ENCODE results near the gene PALLD.
"Not testable (repeated sequence)": the region's sequence is repeated elsewhere in the genome, so short reads cannot be mapped to it uniquely, and the experiment has no call there.

PALLD gene

DNA sequence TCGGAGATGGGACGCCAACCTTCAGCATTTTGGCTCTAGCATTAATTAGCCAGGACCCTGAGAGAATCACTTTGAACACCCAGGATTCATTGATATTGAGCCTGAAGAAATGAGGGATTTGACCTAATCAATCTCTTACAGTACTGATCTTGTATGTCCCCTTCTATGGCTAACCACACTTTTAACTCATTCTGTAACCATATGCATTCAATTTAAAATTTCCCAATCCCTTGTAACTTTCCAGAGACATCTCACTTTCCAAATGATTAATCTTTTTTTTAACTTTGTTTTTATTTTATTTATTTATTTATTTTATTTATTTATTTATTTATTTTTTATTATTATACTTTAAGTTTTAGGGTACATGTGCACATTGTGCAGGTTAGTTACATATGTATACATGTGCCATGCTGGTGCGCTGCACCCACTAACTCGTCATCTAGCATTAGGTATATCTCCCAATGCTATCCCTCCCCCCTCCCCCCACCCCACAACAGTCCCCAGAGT lies 205.8 kb downstream of the PALLD start:
- DNase-seq (ENCODE audit: low read depth, low spot score) = not testable (repeated sequence)

GRCh38 chr4:168705121-168705520 lies 208.3 kb downstream of the PALLD start:
- DNase-seq (ENCODE audit: low read depth, low spot score) = no peak

GRCh38 chr4:168707205-168707604 lies 210.4 kb downstream of the PALLD start:
- DNase-seq (ENCODE audit: low read depth, low spot score) = peak; percentile 70

GRCh38 chr4:168708108-168708507 lies 211.3 kb downstream of the PALLD start:
- no peak for DNase-seq (ENCODE audit: low read depth, low spot score)

GRCh38 chr4:168710353-168710946 lies 213.6 kb downstream of the PALLD start:
- DNase-seq (ENCODE audit: low read depth, low spot score) = peak; percentile 77

DNA sequence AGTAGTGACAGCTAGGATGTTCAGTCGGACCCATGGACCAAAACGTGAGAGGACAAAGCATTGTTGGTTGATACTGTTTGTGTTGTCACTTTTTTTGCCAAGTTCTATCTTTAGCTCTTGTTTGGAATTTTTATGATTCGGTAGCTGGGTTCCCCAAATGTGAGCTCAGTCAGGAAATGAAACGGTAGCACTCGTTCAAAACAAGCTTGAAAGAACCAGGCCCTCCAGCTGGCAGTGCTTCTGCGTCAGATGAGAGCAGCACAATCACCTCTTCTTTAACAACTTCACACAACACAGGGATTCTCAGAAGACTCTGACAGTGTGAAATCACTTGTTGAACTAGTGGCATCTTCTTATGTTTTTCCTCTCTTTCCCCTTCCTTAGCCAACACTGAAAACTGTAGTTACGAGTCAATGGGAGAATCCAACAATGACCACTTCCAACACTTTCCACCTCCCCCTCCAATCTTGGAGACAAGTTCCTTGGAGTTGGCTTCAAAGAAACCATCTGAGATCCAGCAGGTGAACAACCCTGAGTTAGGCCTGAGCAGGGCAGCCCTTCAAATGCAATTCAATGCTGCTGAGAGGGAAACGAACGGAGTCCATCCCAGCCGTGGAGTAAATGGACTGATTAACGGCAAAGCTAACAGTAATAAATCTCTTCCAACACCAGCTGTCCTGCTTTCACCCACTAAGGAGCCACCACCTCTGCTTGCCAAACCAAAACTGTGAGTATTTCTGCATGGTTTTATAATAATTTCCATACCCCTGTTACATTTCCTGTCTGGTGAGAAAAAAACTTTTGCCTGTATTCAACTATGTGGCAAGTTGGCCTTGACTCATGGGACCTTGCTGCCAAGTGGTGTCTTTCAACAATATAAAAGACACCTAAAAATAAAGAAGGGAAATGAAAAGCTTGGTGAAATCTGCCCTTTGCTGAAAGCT lies 214.6 kb downstream of the PALLD start:
- DNase-seq (ENCODE audit: low read depth, low spot score) = peak; percentile 66

DNA sequence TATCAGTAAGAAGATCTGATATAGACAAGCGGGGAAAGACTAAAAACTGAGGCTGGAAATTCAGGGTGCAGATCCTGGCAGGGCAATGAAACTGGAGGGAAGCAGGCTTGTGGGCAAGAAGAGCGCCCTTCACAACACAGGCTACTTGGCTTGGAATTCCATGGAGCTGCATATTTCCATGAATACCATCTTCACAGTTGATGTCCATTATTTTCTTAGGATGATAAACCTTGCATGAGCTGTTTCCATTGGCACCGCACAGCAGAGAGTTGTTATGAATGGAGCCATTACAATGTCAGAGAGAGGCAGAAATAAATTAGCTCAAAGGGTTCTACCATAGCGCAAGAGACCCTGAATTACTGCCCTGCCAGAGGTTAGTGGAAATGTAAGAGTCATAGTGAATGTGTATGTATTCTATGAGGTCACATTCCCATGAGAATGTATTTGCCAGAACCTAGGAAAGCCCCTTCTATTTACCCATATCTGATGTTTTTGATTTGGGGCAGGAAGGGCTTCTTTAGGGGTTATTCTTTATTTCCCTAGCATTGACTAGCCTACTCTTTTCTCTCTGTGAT lies 215.6 kb downstream of the PALLD start:
- peak; percentile 51 for DNase-seq (ENCODE audit: low read depth, low spot score)

DNA sequence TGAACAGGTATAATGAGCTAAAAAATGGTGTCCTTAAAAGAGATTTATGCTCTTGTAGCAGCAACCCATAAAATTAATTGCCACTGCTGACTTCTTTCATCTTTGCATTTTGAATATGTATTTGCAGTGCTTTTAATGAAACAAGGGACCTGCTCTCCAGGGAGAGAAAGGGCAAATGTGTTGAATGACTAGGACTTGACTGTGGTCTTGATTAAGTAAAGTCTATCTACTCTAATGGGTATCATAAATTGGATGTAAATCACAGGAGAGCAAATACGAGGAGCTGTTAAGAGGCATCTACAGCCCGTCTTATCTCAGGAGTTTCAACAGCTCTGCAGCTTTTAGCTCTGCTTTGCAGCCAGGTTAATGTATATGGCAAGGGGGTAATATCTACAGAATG lies 216.4 kb downstream of the PALLD start:
- no peak for DNase-seq (ENCODE audit: low read depth, low spot score)

DNA sequence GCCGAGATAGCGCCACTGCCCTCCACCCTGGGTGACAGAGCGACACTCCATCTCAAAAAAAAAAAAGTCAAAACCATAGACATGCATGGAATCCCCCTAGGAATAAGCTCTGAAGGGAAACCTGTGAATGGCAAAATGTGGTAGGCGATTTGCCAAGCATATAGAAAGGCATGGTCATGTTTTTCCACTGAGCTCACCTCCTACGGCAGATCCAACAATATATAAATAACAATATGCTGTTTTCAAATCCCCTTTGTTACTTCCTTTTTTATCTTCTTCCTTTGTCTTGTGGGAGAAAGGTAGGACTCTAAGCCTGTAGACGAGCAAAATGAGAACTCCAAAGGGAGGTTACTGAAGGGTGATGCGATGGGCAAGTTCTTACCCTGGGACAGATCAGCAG lies 219.0 kb downstream of the PALLD start:
- no peak for DNase-seq (ENCODE audit: low read depth, low spot score)

DNA sequence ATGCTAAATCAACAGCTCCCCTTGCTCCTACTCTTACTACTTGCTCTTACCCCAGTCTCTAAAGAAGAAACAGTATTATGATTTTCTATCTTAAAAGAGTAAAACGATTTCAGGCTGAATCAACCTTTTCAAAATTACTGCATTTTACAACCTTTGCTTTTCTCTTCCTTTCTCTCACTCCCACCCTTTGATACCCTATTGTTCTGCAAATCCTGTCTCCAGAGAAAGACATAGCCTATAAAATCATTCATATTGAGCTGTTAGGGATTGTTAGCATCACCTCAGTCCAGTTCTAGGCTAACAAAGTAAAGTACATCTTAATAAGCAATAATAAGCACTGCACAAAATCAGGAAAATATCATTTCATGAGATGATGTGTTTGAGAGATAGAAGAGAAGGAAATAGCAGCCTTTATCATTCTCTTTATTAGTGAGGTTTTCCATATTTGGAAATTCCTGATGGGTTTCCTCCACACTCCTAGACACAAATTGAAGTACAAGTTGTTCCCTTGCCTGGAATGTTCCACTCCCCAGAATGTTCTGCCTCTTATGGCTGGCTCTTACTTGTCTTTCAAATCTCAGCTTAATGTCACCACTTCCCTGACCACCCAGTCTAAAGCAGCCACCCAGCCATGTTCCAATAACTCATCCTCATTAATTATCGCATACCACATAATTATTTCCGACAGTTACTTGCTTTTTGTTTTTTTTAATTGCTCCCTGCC lies 219.7 kb downstream of the PALLD start:
- peak; percentile 55 for DNase-seq (ENCODE audit: low read depth, low spot score)

DNA sequence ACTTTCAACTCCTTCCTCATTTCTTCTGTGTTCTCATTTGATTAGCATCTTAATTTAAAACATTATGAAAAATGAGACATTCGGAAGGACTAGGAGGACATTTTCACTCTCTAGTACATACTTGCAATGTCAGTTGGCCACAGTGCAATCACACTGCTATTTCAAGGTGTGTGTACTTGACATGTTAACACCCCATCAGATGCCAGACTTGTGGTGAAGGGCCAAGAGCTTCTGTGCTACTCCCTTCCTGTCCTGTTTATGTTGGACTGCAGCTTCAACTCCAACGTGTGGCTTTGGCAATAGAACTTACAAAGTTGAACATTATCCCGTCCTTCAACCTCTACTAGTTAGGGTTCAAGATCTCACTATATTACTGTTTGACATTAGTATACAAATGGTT lies 221.0 kb downstream of the PALLD start:
- DNase-seq (ENCODE audit: low read depth, low spot score) = peak; percentile 78

DNA sequence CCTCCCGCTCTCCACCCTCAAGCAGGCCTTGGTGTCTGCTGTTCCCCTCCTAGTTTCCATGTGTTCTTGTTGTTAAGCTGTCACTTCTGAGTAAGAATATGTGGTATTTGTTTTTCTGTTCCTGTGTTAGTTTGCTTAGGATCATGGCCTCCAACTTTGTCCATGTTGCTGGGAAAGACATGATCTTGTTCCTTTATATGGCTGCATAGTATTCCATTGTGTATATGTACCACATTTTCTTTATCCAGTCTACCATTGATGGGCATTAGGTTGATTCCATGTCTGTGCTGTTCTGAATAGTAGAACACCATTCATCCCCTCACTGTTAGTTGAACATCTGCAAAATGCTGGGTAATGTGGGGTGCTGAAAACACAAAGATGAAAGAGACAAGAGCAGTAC lies 222.9 kb downstream of the PALLD start:
- DNase-seq (ENCODE audit: low read depth, low spot score) = no peak

DNA sequence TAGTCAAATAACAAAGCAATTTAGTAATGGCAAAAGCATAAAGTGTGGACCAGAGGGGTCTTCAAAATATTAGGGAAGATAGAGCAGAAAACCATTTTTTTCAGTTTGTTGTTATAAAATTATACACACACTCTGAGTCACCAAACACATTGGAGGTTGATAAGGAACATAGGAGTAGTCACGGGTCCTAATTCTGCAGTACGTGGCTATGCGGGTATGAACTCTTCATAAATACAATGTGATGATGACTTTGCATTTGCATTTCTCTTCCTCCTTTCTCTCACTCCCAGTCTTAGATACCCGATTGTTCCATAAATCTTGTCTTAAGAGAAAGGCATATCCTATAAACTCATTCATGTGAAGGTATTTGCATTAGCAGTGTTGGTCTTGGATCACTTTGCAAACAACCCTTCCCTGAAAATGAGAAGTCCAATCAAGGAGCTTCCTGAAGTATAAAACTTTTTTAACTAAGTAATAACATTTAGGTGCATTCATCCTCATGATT lies 223.6 kb downstream of the PALLD start:
- no peak for DNase-seq (ENCODE audit: low read depth, low spot score)

DNA sequence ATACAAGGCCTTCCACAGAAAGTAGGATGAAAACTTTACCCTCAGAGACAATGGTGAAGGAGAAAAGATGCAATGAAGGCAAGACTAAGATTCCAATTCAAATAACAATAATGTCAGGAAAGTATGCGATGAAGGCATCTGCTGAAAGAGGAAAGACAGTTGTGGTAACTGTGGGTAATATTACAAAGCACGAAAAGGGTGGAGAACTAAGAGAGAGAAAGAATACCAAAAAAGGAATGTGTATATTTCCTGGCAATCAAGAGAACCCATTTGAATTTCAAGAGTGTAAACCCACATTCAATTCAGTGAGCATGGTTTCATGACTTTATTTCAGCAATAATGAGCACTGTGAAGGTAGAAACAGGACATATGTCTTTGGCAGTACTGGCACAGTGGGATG lies 225.5 kb downstream of the PALLD start:
- DNase-seq (ENCODE audit: low read depth, low spot score) = peak; percentile 24

DNA sequence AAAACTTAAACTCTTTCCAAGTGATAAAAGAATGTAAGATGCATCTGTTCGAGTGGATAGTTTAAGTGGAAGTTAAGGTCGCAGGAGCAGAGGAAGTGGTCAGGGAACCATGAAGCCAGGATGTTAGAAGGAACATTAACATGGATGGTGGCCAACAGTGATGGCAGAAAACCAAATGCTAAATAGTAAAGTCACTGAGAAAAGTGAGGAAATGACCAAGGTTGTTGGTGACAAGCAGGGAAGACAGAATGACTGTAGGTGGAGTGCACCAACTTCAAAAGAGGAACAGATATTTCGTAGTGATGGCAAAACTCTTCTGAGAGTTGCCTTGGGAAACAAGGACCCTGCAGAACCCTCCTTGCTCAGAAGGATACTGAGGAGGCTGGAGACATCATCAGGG lies 226.2 kb downstream of the PALLD start:
- peak; percentile 65 for DNase-seq (ENCODE audit: low read depth, low spot score)

DNA sequence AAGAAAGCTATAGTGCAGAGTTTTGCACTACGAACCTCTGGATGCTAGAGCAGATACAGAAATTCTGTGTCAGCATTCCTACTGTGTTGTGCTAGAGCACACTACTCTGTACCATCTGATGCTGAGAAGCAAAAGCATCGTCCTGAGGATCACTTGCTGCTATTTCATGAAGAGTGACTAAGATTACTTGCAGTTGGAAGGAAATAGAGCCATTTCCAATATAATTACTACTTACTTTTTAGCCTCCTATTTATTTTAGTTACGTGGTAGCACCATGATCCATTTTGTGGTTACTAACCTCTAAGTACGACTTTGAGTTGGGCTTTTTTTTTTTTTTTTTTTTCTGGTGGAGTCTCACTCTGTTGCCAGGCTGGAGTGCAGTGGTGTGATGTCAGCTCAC lies 226.7 kb downstream of the PALLD start:
- DNase-seq (ENCODE audit: low read depth, low spot score) = peak; percentile 23

DNA sequence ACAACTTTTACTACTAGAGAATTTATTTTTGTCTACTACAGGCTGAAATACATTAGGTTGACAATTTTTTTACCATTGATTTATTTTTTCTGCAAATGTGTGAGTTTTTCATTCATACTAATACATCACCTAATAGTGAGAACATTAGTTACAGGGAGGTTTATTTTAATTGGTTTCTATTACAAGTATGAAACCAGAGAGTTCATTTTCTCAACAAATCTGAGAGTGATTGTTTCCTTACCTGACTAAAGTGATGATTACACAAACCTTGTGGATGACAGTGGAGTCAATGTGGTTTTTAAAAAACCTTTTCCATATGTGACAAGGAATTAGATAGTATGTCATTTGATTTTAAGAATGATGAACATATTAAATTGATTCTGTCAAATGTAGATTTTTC lies 227.4 kb downstream of the PALLD start:
- no peak for DNase-seq (ENCODE audit: low read depth, low spot score)

DNA sequence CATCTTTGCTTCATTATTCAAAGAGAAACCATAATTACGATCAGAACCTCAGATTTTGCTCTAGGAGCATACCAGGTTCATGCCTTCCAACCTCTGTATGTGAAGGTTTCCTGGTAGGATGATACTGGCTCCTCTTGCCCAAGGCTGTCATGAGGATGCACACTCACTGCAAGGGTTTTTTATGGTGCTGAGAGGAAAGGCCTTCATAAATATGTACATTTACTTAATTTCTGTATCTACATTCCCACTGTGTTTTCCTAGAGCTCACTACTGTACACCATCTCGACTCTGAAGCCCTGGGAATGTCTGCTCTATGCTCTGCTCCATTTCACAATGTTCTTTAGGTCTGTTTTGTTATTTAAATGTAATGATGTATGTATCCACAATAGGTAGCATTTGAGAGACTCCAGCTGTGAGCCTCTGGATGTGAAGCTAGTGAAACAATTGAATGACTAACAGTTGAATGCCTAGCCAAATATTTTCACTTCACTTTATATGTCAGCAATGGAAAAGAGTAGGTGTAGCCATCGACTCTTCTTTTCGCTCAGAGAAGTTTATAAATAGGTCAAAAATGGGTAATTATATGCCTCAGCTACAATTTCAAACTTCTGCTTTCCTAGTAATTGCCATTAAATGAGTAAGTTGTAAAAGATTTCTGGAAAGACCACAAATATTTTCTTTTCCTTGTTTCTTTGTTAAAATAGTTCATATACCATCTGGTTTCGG lies 228.0 kb downstream of the PALLD start:
- DNase-seq (ENCODE audit: low read depth, low spot score) = no peak

GRCh38 chr4:168725930-168726329 lies 229.1 kb downstream of the PALLD start:
- DNase-seq (ENCODE audit: low read depth, low spot score) = no peak

DNA sequence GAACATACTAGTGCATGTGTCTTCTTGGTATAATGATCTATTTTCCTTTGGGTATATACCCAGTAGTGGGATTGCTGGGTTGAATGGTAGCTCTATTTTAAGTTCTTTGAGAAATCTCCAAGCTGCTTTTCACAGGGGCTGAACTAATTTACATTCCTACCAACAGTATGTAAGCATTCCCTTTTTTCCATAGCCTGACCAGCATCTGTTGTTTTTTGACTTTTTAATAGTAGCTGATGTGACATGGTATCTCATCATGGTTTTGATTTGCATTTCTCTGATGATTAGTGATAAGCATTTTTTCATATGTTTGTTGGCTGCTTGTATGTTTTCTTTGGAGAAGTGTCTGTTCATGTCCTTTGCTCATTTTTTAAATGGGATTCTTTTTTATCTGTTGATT lies 230.3 kb downstream of the PALLD start:
- DNase-seq (ENCODE audit: low read depth, low spot score) = not testable (repeated sequence)

Measured in astrocyte of the hippocampus (primary cell).